ENCODE data around the gene RAP1GDS1. TPM values are rescaled to one million over a fixed set of nuclear protein-coding genes. Genes with fewer than 3 reads are reported as not detected.

RAP1GDS1 gene
- total RNA-seq, 1 donor from 2014 or later, result 64.5 TPM

GRCh38 chr4:98421111-98421510 lies 159.9 kb downstream of the RAP1GDS1 start:
- H2AFZ ChIP-seq (ENCODE audit: low read depth, low read length), result no peak overlapping the region
- H3K9me3 ChIP-seq (ENCODE audit: insufficient read depth, low read depth, low read length), result no peaks in the 10 kb centered on the region
- peak overlapping the region; percentile 26 for H3K9ac ChIP-seq (ENCODE audit: low read length)
- no peak overlapping the region for H3K4me3 ChIP-seq (ENCODE audit: insufficient read depth, low read depth, low read length)
- H3K4me2 ChIP-seq (ENCODE audit: low read length), result peak overlapping the region; percentile 49
- no peaks in the 10 kb centered on the region for H3K79me2 ChIP-seq (ENCODE audit: insufficient read depth, low read length)
- H3K27ac Mint-ChIP-seq (ENCODE audit: unreplicated experiment), result peak overlapping the region; percentile 79
- H3K27me3 ChIP-seq (ENCODE audit: insufficient read depth, low read length), result no peaks in the 10 kb centered on the region
- H3K4me1 Mint-ChIP-seq (ENCODE audit: low read depth, unreplicated experiment), result peaks cover 12% of the 10 kb centered on the region
- peaks cover 14% of the 10 kb centered on the region for H3K4me1 ChIP-seq (ENCODE audit: insufficient read depth, low read length)
- no peaks in the 10 kb centered on the region for H4K20me1 ChIP-seq (ENCODE audit: insufficient read depth, low read length)
- peaks cover 4% of the 10 kb centered on the region for H3K9me3 Mint-ChIP-seq (ENCODE audit: unreplicated experiment)
- H3K4me3 Mint-ChIP-seq (ENCODE audit: unreplicated experiment), result no peak overlapping the region
- H3K36me3 Mint-ChIP-seq (ENCODE audit: low read depth, unreplicated experiment), result peaks cover 38% of the 10 kb centered on the region
- H3K27ac ChIP-seq (ENCODE audit: low read depth, low read length), result peak overlapping the region; percentile 69
- peaks cover 19% of the 10 kb centered on the region for H3K36me3 ChIP-seq (ENCODE audit: insufficient read depth, low read length)
- H3K27me3 Mint-ChIP-seq (ENCODE audit: low read depth, unreplicated experiment), result no peaks in the 10 kb centered on the region
- FAIRE-seq, result peak; percentile 79
- no peak for TF ChIP-seq EZH2 (IDR thresholded peaks at IDR 0.05; ENCODE audit: insufficient read depth, low read length)
- TF ChIP-seq, protein P1, sequence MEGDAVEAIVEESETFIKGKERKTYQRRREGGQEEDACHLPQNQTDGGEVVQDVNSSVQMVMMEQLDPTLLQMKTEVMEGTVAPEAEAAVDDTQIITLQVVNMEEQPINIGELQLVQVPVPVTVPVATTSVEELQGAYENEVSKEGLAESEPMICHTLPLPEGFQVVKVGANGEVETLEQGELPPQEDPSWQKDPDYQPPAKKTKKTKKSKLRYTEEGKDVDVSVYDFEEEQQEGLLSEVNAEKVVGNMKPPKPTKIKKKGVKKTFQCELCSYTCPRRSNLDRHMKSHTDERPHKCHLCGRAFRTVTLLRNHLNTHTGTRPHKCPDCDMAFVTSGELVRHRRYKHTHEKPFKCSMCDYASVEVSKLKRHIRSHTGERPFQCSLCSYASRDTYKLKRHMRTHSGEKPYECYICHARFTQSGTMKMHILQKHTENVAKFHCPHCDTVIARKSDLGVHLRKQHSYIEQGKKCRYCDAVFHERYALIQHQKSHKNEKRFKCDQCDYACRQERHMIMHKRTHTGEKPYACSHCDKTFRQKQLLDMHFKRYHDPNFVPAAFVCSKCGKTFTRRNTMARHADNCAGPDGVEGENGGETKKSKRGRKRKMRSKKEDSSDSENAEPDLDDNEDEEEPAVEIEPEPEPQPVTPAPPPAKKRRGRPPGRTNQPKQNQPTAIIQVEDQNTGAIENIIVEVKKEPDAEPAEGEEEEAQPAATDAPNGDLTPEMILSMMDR (IDR thresholded peaks at IDR 0.05; ENCODE audit: insufficient read depth, low read depth, low read length), result no peak
- peak; percentile 92 for DNase-seq (ENCODE audit: low read depth)

- no peaks in the 10 kb centered on the region for H3K9me3 ChIP-seq (ENCODE audit: insufficient read depth, low read depth, low read length)
- H3K36me3 ChIP-seq (ENCODE audit: insufficient read depth, low read length), result peaks cover 19% of the 10 kb centered on the region
These were observed 161.8 kb downstream of the RAP1GDS1 start for GRCh38 chr4:98423009-98423408.

More at GRCh38 chr4:98423009-98423408, 161.8 kb downstream of the RAP1GDS1 start:
- Histone ChIP-seq H3K4me1 (ENCODE audit: insufficient read depth, low read length) (peaks cover 14% of the 10 kb centered on the region), H3K4me2 (ENCODE audit: low read length) (no peak overlapping the region), H3K27ac (ENCODE audit: low read depth, low read length) (no peak overlapping the region), H2AFZ (ENCODE audit: low read depth, low read length) (no peak overlapping the region), H3K9ac (ENCODE audit: low read length) (no peak overlapping the region), H3K79me2 (ENCODE audit: insufficient read depth, low read length) (no peaks in the 10 kb centered on the region), H4K20me1 (ENCODE audit: insufficient read depth, low read length) (no peaks in the 10 kb centered on the region), H3K4me3 (ENCODE audit: insufficient read depth, low read depth, low read length) (no peak overlapping the region), H3K27me3 (ENCODE audit: insufficient read depth, low read length) (no peaks in the 10 kb centered on the region)
- Mint-ChIP-seq H3K4me3 (ENCODE audit: unreplicated experiment) (no peak overlapping the region), H3K27ac (ENCODE audit: unreplicated experiment) (peak overlapping the region; percentile 8), H3K9me3 (ENCODE audit: unreplicated experiment) (peaks cover 4% of the 10 kb centered on the region), H3K27me3 (ENCODE audit: low read depth, unreplicated experiment) (no peaks in the 10 kb centered on the region), H3K4me1 (ENCODE audit: low read depth, unreplicated experiment) (peaks cover 12% of the 10 kb centered on the region), H3K36me3 (ENCODE audit: low read depth, unreplicated experiment) (peaks cover 32% of the 10 kb centered on the region)
- TF ChIP-seq, protein P1 (IDR thresholded peaks at IDR 0.05; ENCODE audit: insufficient read depth, low read depth, low read length), result no peak
- TF ChIP-seq EZH2 (IDR thresholded peaks at IDR 0.05; ENCODE audit: insufficient read depth, low read length), result no peak
- DNase-seq (ENCODE audit: low read depth) (no peak), FAIRE-seq (no peak)

All from astrocyte (in vitro differentiated cells and primary cell).